ENCODE results near the gene RGS9.

GRCh38 chr17:65158041-65158440 lies 20.9 kb downstream of the RGS9 start:
- TF ChIP-seq, protein P1, sequence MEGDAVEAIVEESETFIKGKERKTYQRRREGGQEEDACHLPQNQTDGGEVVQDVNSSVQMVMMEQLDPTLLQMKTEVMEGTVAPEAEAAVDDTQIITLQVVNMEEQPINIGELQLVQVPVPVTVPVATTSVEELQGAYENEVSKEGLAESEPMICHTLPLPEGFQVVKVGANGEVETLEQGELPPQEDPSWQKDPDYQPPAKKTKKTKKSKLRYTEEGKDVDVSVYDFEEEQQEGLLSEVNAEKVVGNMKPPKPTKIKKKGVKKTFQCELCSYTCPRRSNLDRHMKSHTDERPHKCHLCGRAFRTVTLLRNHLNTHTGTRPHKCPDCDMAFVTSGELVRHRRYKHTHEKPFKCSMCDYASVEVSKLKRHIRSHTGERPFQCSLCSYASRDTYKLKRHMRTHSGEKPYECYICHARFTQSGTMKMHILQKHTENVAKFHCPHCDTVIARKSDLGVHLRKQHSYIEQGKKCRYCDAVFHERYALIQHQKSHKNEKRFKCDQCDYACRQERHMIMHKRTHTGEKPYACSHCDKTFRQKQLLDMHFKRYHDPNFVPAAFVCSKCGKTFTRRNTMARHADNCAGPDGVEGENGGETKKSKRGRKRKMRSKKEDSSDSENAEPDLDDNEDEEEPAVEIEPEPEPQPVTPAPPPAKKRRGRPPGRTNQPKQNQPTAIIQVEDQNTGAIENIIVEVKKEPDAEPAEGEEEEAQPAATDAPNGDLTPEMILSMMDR (conservative IDR thresholded peaks at IDR 0.05 in 1 of 2, IDR thresholded peaks at IDR 0.05 in 1 of 2; ENCODE audit: extremely low read depth in 1 of 2, insufficient read depth in 1 of 2, low read depth in 1 of 2, low read length in 2 of 2) = no peak
- TF ChIP-seq EZH2 (IDR thresholded peaks at IDR 0.05; ENCODE audit: borderline replicate concordance, low read length) = no peak
